Medulla oblongata (tissue), 1 donor: ENCODE results near the gene REM2.
"Not testable (repeated sequence)": the region's sequence is repeated elsewhere in the genome, so short reads cannot be mapped to it uniquely, and the experiment has no call there.

Experiments
- DNase-seq: peaks from one replicate; pipeline ENCODE4 v3.0.0-alpha.2; 2015; ENCODE audit errors: extremely low spot score

The REM2 gene

DNA sequence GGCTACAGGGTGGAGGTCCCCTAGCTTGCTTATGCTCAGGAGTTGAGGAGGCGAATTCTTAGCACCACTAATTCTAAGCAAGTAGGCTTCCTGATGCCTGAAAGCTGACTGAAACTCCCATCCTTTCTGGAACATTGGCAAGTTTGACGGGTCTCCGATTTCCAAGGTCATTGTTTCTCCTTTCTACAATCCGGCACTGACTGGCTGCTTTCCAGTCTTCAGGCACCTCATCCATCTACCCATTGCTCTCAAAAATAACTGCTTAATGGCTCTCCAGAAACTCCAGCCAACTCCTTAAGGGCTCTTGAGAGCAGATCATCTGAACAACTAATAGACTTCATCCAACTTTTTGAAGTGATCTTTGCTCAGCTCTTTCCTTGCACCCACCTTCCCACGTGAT, 13.3 kb downstream of the REM2 start:
- DNase-seq: peak; percentile 26

DNA sequence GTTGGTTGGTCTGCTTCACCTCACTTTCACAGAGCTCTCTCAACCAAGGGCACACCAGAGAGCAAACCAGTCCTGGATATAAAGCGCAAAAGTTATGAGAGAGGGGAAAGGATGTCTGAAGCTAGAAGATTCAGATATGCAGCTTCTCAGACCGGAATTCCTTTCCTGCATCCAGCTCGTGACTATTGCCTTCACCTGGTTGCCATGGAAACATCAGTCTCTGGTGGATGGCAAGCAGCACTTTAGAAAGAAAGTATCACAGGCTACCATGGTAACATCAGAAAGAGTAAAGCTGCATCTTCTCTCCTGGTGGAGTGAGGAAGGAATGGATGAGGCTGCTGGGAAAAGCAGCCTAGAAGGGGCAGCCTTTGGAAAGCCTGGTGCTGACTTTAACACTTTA, 13.7 kb downstream of the REM2 start:
- DNase-seq: no peak

GRCh38 chr14:22897357-22897756, 14.3 kb downstream of the REM2 start:
- no peak for DNase-seq

- DNase-seq: no peak
Measured at GRCh38 chr14:22898302-22899090, 15.5 kb downstream of the REM2 start.

DNA sequence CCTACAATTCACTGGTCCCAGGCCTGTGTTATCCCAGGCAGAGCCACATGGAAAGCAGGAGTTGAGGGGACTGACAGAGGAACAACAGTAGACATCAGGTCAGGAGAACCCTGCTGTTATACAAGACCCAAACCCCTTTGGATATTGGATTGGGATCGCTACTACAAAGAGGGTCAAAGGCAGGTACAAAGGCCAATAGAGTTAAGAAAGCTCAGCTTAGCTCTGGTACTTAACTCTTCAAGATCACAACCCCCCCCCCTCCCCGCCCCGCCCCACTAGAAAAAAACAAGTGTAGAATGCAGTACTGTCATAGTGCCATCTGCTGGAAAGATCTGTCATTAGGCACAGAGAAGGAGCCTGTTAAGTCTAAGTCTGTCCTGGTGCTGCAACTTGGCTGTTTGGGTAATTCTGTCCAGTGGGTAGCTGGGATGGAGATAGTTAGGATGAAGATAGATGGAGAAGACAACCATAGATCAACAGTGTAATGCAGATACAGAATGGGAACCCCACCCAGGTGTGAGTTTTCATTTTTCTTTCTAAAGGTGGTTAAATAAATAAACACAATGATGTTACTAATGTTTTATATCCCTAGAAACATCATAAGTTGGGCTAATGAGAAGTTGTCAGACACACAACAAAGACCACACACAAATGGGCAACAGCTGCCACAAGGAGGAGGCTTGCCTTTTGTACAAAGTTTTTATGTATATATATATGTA, 17.2 kb downstream of the REM2 start:
- DNase-seq: peak; percentile 69

- no peak for DNase-seq
Measured at GRCh38 chr14:22901799-22902198, 18.8 kb downstream of the REM2 start.

DNA sequence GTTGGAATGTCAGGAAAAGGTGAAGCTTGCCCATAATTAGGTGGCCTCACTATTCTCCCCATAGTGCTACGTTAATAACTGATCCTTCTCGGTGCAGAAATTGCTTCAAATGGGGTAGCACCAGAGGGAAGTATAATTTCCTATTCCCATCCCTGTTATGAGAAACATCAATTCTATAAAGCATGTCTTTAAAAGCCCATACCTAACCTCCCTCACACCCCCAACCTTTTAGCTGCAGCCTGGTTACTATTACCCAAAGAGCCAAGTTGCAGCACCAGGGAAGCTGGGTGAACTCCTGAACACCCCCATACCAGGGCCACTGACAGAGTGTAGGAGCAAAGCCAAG, 20.7 kb downstream of the REM2 start:
- no peak for DNase-seq

DNA sequence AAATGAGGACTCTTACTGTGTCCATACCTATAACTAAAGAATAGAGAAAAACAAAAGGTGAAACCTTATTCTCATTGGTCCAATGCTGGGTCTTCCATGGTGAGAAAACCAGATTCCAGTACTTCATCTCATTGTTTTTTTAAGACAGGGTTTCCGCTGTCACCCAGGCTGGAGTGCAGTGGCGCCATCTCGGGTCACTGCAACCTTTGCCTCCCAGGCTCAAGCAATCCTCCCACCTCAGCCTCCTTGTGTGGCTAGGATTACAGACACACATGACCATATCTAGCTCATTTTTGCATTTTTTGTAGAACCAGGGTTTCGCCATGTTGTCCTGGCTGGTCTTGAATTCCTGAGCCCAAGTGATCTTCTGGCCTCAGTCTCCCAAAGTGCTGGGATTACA, 22.6 kb downstream of the REM2 start:
- no peak for DNase-seq

DNA sequence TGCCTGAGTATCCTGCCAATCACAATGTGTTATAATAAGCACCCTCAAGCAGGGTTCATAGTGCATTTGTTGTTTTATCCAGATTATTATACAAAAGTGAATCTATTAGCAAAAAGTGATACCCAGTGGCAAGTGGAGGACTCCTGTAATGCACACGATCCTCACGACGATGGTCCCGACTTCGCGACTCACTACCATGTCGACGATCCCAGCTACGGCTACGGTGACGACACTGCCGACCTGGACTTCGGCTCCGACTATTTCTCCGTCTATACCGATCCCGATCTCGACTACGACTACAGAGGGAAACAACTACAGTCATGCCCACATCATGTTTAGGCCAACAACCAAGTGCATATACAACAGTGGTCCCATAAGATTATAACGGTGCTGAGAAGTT, 23.1 kb downstream of the REM2 start:
- no peak for DNase-seq

DNA sequence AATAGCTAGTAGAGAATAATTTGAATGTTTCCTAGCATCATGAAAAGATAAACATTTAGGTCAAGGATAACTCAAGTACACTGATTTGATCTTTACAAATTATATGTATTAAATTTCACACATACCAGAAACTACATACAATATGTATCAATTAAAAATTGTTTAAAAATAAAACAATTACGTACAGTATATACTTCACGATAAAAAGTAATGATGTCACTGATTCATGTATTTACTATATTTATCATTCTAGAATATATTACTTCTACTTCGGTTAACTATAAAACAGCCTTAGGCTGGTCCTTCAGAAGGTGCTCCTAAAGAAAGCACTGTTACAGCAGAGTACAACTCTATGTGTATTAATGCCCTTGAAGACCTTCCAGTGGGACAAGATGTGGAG, 24.4 kb downstream of the REM2 start:
- DNase-seq: no peak

DNA sequence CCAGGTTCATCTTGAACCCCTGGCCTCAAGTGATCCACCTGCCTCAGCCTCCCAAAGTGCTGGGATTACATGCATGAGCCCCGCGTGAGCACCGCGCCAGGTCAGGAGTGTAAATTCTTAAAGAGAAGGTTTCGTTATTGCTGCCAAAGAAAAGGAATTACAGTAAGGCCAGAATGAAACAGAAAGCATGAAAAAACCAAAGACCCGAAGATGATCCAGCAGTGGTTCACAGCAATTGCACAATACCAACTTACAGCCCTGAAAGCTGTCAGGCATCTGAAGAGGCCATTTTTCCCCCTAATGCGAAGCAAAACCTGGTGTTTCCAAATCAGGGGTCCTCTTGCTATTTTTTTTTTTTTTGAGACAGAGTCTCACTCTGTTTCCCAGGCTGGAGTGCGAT, 25.6 kb downstream of the REM2 start:
- no peak for DNase-seq

DNA sequence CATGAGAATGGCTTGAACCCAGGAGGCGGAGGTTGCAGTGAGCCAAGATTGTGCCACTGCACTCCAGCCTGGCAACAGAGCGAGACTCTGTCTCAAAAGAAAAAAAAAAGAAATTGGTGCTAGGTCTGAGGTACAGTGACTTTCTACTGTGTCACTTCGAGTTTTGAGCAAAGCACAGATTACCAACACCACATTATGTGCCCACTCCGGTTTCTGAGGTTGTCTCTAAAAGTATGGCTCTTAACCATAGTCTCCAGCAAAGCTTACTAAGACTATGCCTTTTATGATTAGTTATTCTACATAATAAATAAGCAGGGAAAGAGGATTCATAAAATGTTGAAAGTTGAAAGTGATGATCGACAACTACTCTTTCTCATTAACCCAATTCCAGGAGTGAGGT, 27.9 kb downstream of the REM2 start:
- no peak for DNase-seq

GRCh38 chr14:22914836-22915235, 31.8 kb downstream of the REM2 start:
- not testable (repeated sequence) for DNase-seq

- peak; percentile 30 for DNase-seq
Measured at GRCh38 chr14:22915886-22916521, 33.0 kb downstream of the REM2 start.

- peak; percentile 100 for DNase-seq
Measured at GRCh38 chr14:22918804-22919600, 36.0 kb downstream of the REM2 start, which contains the start of gene RBM23. RBM23 (minus strand) TSS chr14:22919149.

- no peak for DNase-seq
Measured at GRCh38 chr14:22919601-22919921, 36.5 kb downstream of the REM2 start.

GRCh38 chr14:22920697-22921096, 37.7 kb downstream of the REM2 start:
- DNase-seq: no peak

DNA sequence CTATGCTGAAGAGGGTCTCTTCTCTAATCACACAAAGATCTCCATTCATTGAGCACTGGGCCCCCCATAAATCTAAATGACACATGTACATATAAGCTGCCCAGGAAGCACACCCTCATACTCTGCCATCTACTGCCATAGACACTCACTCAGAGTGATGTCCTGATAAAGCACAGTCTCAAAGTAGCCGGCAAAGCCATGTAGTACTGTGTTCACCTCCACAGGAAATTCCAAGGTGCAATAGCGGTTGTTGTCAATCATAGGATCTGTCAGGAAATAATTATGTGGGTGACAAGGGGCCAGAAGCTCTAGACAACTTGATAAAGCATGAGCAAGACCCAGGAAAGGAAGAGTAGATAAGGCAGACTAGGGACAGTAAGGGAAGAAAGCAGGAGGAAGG, 39.3 kb downstream of the REM2 start:
- DNase-seq: no peak

DNA sequence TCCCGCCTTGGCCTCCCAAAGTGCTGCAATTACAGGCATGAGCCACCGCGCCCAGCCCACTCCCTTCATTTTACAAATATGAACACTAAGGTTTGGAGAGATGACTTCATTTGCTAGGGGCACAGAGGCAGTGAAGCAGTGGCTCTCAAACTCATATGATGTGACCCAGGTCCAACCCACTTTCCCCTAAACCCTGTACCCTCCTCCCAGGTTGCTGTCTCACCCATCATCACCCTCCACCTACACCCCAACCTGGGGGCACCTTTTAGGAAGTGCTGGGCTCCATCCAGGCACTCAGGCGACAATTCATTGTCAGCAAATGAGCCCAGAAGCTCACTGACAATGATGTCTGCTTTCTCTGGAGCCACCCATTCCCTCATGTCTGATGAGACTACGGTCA, 40.7 kb downstream of the REM2 start:
- no peak for DNase-seq

- DNase-seq: no peak
Measured at GRCh38 chr14:22925513-22925912, 42.5 kb downstream of the REM2 start.

GRCh38 chr14:22926316-22926715, 43.3 kb downstream of the REM2 start:
- DNase-seq: no peak
